Suprapubic skin (tissue), 4 donors: ENCODE data around the gene SLC45A3. TPM values are rescaled to one million over a fixed set of nuclear protein-coding genes. Genes with fewer than 3 reads are reported as not detected.

Experiments
- DNase-seq, 2 donors: peaks; one replicate each; pipeline ENCODE4 v3.0.0-alpha.2; 2019; ENCODE audit warnings: low spot score in 2 of 2
- H3K27ac ChIP-seq: fragments of 200-600 bp; sonication (generic); one replicate; pipeline ENCODE4 v1.5.1; 2019
- H3K27me3 ChIP-seq: fragments of 200-600 bp; sonication (generic); one replicate; pipeline ENCODE4 v1.5.1; 2019
- H3K36me3 ChIP-seq: fragments of 200-600 bp; sonication (generic); one replicate; pipeline ENCODE4 v1.5.1; 2019
- H3K4me1 ChIP-seq: fragments of 200-600 bp; sonication (generic); one replicate; pipeline ENCODE4 v1.5.1; 2019
- H3K4me3 ChIP-seq: fragments of 200-600 bp; sonication (generic); one replicate; pipeline ENCODE4 v1.5.1; 2019; ENCODE audit warnings: mild to moderate bottlenecking
- H3K9me3 ChIP-seq: fragments of 200-600 bp; sonication (generic); one replicate; pipeline ENCODE4 v1.5.1; 2019
- CTCF ChIP-seq, 2 donors: fragments of 200-600 bp in 1 of 2; fragments of 450-650 bp in 1 of 2; sonication (generic) in 1 of 2; IDR thresholded peaks; one replicate each; pipeline ENCODE4 v1.5.1; 2016 to 2019; ENCODE audit warnings: antibody characterized with exemption in 2 of 2, mild to moderate bottlenecking in 1 of 2, moderate library complexity in 1 of 2
- EP300 ChIP-seq: sonication (generic); formaldehyde crosslinking; IDR thresholded peaks from one replicate; pipeline ENCODE4 v1.6.1; 2017; ENCODE audit warnings: antibody characterized with exemption
- POLR2A ChIP-seq, 2 donors: fragments of 450-650 bp; IDR thresholded peaks; one replicate each; pipeline ENCODE4 v1.6.1; 2017; ENCODE audit warnings: antibody characterized with exemption in 2 of 2, mild to moderate bottlenecking in 2 of 2, moderate library complexity in 2 of 2
- POLR2AphosphoS5 ChIP-seq, 3 donors: sonication (generic); formaldehyde crosslinking; IDR thresholded peaks; one replicate each; pipeline ENCODE4 v1.6.1; 2017; ENCODE audit warnings: antibody characterized with exemption in 3 of 3
- WGBS: methylation state at CpG from one replicate; pipeline ENCODE4 v1.1.5; 2018; 5-methylcytosine and 5-hydroxymethylcytosine counted together
- total RNA-seq, 4 donors: library from RNA; depleted of rRNA; stranded (reverse); fragments of >200 nt; gene quantifications; one replicate each; pipeline ENCODE4 v1.1.0, GENCODE V29; 2016

SLC45A3 gene
- total RNA-seq, 4 donors from 2014 or later: 1.4 to 3.3 (median 2.2) TPM

- peak overlapping the region; percentile 78 for H3K4me3 ChIP-seq
Measured at GRCh38 chr1:205630241-205630640, 50.1 kb downstream of the SLC45A3 start.

GRCh38 chr1:205629751-205630150, 50.6 kb downstream of the SLC45A3 start:
- H3K36me3 ChIP-seq: no peaks in the 10 kb centered on the region
- no peaks in the 10 kb centered on the region for H3K27me3 ChIP-seq
- no peak for TF ChIP-seq CTCF (IDR thresholded peaks at IDR 0.05)
- no peak for DNase-seq
- peak overlapping the region; percentile 78 for H3K4me3 ChIP-seq
- peaks cover 44% of the 10 kb centered on the region for H3K4me1 ChIP-seq
- H3K9me3 ChIP-seq: no peaks in the 10 kb centered on the region
- 72% methylated on average over 6 of the region's 6 CpGs for WGBS
- H3K27ac ChIP-seq: no peak overlapping the region

More at GRCh38 chr1:205630241-205630640, 50.1 kb downstream of the SLC45A3 start:
- Histone ChIP-seq H3K4me1 (peaks cover 48% of the 10 kb centered on the region), H3K9me3 (no peaks in the 10 kb centered on the region), H3K27me3 (no peaks in the 10 kb centered on the region), H3K36me3 (no peaks in the 10 kb centered on the region), H3K27ac (peak overlapping the region; percentile 100)
- DNase-seq: no peak
- 3% methylated on average over 3 of the region's 3 CpGs for WGBS
- TF ChIP-seq EP300 (no peak), CTCF (IDR thresholded peaks at IDR 0.05) (no peak), POLR2AphosphoS5 (IDR thresholded peaks at IDR 0.05) (no peak), POLR2A (IDR thresholded peaks at IDR 0.05) (no peak)

- TF ChIP-seq POLR2A (IDR thresholded peaks at IDR 0.05) (no peak), EP300 (no peak), POLR2AphosphoS5 (IDR thresholded peaks at IDR 0.05) (no peak)
- DNase-seq: no peak
- H3K27ac ChIP-seq: no peak overlapping the region
- H3K27me3 ChIP-seq: no peaks in the 10 kb centered on the region
- peaks cover 37% of the 10 kb centered on the region for H3K4me1 ChIP-seq
- peaks cover 6% of the 10 kb centered on the region for H3K36me3 ChIP-seq
- WGBS: 88% methylated on average over 8 of the region's 8 CpGs
- H3K4me3 ChIP-seq: no peak overlapping the region
- H3K9me3 ChIP-seq: no peaks in the 10 kb centered on the region
Measured at GRCh38 chr1:205627956-205628355, 52.4 kb downstream of the SLC45A3 start.

- H3K27me3 ChIP-seq: no peaks in the 10 kb centered on the region
- H3K4me3 ChIP-seq: no peak overlapping the region
- no peak for DNase-seq
- H3K4me1 ChIP-seq: peaks cover 27% of the 10 kb centered on the region
- no peak overlapping the region for H3K27ac ChIP-seq
- 86% methylated on average over 3 of the region's 3 CpGs for WGBS
- peaks cover 24% of the 10 kb centered on the region for H3K36me3 ChIP-seq
- TF ChIP-seq EP300 (no peak), POLR2A (IDR thresholded peaks at IDR 0.05) (no peak), POLR2AphosphoS5 (IDR thresholded peaks at IDR 0.05) (no peak), CTCF (IDR thresholded peaks at IDR 0.05) (no peak)
- no peaks in the 10 kb centered on the region for H3K9me3 ChIP-seq
Measured at GRCh38 chr1:205626216-205626615, 54.1 kb downstream of the SLC45A3 start.

- 76% methylated on average over 4 of the region's 4 CpGs for WGBS
- no peak overlapping the region for H3K4me3 ChIP-seq
- no peaks in the 10 kb centered on the region for H3K9me3 ChIP-seq
- DNase-seq: no peak
- TF ChIP-seq CTCF (IDR thresholded peaks at IDR 0.05): no peak
- TF ChIP-seq EP300: no peak
- no peak for TF ChIP-seq POLR2A (IDR thresholded peaks at IDR 0.05)
- no peak for TF ChIP-seq POLR2AphosphoS5 (IDR thresholded peaks at IDR 0.05)
- H3K4me1 ChIP-seq: peaks cover 7% of the 10 kb centered on the region
- H3K27ac ChIP-seq: no peak overlapping the region
- H3K36me3 ChIP-seq: peaks cover 47% of the 10 kb centered on the region
- no peaks in the 10 kb centered on the region for H3K27me3 ChIP-seq
Measured at GRCh38 chr1:205623646-205624045, 56.7 kb downstream of the SLC45A3 start.

GRCh38 chr1:205620269-205620668, 60.0 kb downstream of the SLC45A3 start:
- Histone ChIP-seq H3K9me3 (no peaks in the 10 kb centered on the region), H3K4me1 (peaks cover 5% of the 10 kb centered on the region), H3K4me3 (no peak overlapping the region), H3K27ac (no peak overlapping the region), H3K27me3 (no peaks in the 10 kb centered on the region), H3K36me3 (peaks cover 76% of the 10 kb centered on the region)
- TF ChIP-seq EP300 (no peak), CTCF (IDR thresholded peaks at IDR 0.05) (no peak), POLR2AphosphoS5 (IDR thresholded peaks at IDR 0.05) (no peak), POLR2A (IDR thresholded peaks at IDR 0.05) (no peak)
- no peak for DNase-seq
- WGBS: 85% methylated on average over 6 of the region's 6 CpGs
